ENCODE measurements around the gene PCDHGA2. TPM values are rescaled to one million over a fixed set of nuclear protein-coding genes. Genes with fewer than 3 reads are reported as not detected.
"Not testable (repeated sequence)": the region's sequence is repeated elsewhere in the genome, so short reads cannot be mapped to it uniquely, and the experiment has no call there.

The PCDHGA2 gene
- total and polyA plus RNA-seq, 4 donors = 8.9 to 17.7 (median 12.2) TPM

DNA sequence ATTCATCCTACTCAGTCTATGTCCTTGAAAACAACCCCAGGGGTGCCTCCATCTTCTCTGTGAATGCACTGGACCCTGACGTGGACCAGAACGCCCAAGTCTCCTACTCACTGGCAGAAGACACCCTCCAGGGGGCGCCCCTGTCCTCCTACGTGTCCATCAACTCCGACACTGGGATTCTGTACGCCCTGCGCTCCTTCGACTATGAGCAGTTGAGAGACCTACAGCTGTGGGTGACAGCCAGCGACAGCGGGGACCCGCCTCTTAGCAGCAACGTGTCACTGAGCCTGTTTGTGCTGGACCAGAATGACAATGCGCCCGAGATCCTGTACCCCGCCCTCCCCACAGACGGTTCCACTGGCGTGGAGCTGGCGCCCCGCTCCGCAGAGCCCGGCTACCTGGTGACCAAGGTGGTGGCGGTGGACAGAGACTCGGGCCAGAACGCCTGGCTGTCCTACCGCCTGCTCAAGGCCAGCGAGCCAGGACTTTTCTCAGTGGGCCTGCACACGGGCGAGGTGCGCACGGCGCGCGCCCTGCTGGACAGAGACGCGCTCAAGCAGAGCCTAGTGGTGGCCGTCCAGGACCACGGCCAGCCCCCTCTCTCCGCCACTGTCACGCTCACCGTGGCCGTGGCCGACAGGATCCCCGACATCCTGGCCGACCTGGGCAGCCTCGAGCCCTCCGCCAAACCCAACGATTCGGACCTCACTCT, 37.0 kb downstream of the PCDHGA2 start:
- not testable (repeated sequence) for DNase-seq (ENCODE audit: low read depth in 4 of 6, low spot score in 6 of 6); H3K4me3 ChIP-seq (ENCODE audit: low read depth, low read length); H3K27me3 ChIP-seq (ENCODE audit: control insufficient read depth, insufficient read depth, low read length); H3K27ac ChIP-seq (ENCODE audit: low read depth, low read length)
- peaks cover 57% of the 10 kb centered on the region for H3K9me3 ChIP-seq (ENCODE audit: control insufficient read depth, insufficient read depth, low read length)
- H3K36me3 ChIP-seq (ENCODE audit: control insufficient read depth, insufficient read depth, low read length) = peaks cover 19% of the 10 kb centered on the region
- H3K4me1 ChIP-seq (ENCODE audit: control insufficient read depth, insufficient read depth, low read length) = peaks cover 12% of the 10 kb centered on the region
- WGBS (ENCODE audit: insufficient coverage) = 34% methylated on average over 35 of the region's 48 CpGs

- Histone ChIP-seq H3K4me3 (ENCODE audit: low read depth, low read length) (no peak within 1 kb of the TSS), H3K36me3 (ENCODE audit: control insufficient read depth, insufficient read depth, low read length) (peaks cover 11% of the 10 kb centered on the region), H3K27me3 (ENCODE audit: control insufficient read depth, insufficient read depth, low read length) (no peaks in the 10 kb centered on the region), H3K9me3 (ENCODE audit: control insufficient read depth, insufficient read depth, low read length) (peaks cover 51% of the 10 kb centered on the region), H3K27ac (ENCODE audit: low read depth, low read length) (no peak within 1 kb of the TSS), H3K4me1 (ENCODE audit: control insufficient read depth, insufficient read depth, low read length) (no peaks in the 10 kb centered on the region)
- peak in 2 of 6 donors; percentile 9 to 10 for DNase-seq (ENCODE audit: low read depth in 4 of 6, low spot score in 6 of 6)
- 10% methylated on average over 31 of the region's 37 CpGs for WGBS (ENCODE audit: insufficient coverage)
Observed at GRCh38 chr5:141382469-141383294, 44.1 kb downstream of the PCDHGA2 start, which contains the start of gene PCDHGA7. PCDHGA7 (plus strand) TSS chr5:141382742; CDS start chr5:141382900, 158 bp downstream.

DNA sequence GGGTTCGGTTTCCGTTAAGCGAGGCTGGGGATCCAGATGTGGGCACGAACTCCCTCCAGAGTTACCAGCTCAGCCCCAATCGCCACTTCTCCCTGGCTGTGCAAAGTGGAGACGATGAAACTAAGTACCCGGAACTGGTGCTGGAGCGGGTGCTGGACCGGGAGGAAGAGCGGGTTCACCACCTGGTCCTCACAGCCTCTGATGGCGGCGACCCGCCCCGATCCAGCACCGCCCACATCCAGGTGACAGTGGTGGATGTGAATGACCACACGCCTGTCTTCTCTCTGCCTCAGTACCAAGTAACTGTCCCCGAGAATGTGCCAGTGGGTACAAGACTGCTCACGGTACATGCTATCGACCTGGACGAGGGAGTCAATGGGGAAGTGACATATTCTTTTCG, 44.8 kb downstream of the PCDHGA2 start:
- 20% methylated on average over 16 of the region's 21 CpGs for WGBS (ENCODE audit: insufficient coverage)
- H3K9me3 ChIP-seq (ENCODE audit: control insufficient read depth, insufficient read depth, low read length) = peaks cover 53% of the 10 kb centered on the region
- no peak for DNase-seq (ENCODE audit: low read depth in 4 of 6, low spot score in 6 of 6)
- H3K4me3 ChIP-seq (ENCODE audit: low read depth, low read length) = no peak overlapping the region
- no peaks in the 10 kb centered on the region for H3K4me1 ChIP-seq (ENCODE audit: control insufficient read depth, insufficient read depth, low read length)
- no peak overlapping the region for H3K27ac ChIP-seq (ENCODE audit: low read depth, low read length)
- peaks cover 11% of the 10 kb centered on the region for H3K36me3 ChIP-seq (ENCODE audit: control insufficient read depth, insufficient read depth, low read length)
- H3K27me3 ChIP-seq (ENCODE audit: control insufficient read depth, insufficient read depth, low read length) = no peaks in the 10 kb centered on the region

DNA sequence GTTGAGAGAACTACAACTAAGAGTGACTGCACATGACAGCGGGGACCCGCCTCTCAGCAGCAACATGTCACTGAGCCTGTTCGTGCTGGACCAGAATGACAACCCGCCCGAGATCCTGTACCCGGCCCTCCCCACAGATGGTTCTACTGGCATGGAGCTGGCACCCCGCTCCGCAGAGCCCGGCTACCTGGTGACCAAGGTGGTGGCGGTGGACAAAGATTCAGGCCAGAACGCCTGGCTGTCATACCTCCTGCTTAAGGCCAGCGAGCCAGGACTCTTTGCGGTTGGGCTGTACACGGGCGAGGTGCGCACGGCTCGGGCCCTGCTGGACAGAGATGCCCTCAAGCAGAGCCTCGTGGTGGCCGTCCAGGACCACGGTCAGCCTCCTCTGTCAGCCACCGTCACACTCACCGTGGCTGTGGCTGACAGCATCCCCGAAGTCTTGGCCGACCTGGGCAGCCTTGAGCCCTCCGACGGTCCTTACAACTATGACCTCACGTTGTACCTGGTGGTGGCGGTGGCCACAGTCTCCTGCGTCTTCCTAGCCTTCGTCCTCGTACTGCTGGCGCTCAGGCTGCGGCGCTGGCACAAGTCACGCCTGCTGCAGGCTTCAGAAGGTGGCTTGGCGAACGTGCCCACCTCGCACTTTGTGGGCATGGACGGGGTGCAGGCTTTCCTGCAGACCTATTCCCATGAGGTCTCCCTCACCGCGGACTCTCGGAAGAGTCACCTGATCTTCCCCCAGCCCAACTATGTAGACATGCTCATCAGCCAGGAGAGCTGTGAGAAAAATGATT, 46.1 kb downstream of the PCDHGA2 start:
- Histone ChIP-seq H3K36me3 (ENCODE audit: control insufficient read depth, insufficient read depth, low read length) (peaks cover 16% of the 10 kb centered on the region), H3K9me3 (ENCODE audit: control insufficient read depth, insufficient read depth, low read length) (peaks cover 56% of the 10 kb centered on the region), H3K27ac (ENCODE audit: low read depth, low read length) (no peak overlapping the region), H3K4me1 (ENCODE audit: control insufficient read depth, insufficient read depth, low read length) (no peaks in the 10 kb centered on the region), H3K4me3 (ENCODE audit: low read depth, low read length) (no peak overlapping the region), H3K27me3 (ENCODE audit: control insufficient read depth, insufficient read depth, low read length) (no peaks in the 10 kb centered on the region)
- no peak for DNase-seq (ENCODE audit: low read depth in 4 of 6, low spot score in 6 of 6)
- WGBS (ENCODE audit: insufficient coverage) = 44% methylated on average over 40 of the region's 43 CpGs

DNA sequence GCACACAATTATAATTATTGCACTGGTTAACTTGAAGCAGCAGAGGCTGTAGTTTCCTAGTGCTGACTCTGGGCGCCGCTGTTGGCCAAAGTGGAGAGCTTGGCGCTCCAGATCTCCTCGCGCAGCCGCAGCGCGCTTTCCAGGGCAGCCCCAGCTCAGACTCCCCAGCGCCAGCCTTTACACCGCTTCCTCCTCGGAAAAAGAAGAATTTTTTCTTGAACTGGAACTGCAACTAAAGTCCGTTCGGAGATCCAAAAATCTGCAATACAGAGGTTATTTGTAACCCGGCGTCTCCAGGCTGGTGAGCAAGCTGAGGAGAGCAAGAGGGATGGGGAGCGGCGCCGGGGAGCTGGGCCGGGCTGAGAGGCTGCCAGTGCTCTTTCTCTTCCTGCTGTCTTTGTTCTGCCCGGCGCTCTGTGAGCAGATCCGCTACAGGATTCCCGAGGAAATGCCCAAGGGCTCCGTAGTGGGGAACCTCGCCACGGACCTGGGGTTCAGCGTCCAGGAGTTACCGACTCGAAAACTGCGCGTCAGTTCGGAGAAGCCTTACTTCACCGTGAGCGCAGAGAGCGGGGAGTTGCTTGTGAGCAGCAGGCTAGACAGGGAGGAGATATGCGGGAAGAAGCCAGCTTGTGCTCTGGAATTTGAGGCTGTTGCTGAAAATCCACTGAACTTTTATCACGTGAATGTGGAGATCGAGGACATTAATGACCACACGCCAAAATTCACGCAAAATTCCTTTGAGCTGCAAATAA, 49.2 kb downstream of the PCDHGA2 start, which contains the start of gene PCDHGB4:
TSS of gene PCDHGB4 (plus strand) at position 142 of the 755 bp plus-strand sequence. CDS start at position 329, 187 bp downstream.
- not testable (repeated sequence) for H3K4me1 ChIP-seq (ENCODE audit: control insufficient read depth, insufficient read depth, low read length); H3K4me3 ChIP-seq (ENCODE audit: low read depth, low read length); H3K27ac ChIP-seq (ENCODE audit: low read depth, low read length); H3K27me3 ChIP-seq (ENCODE audit: control insufficient read depth, insufficient read depth, low read length)
- peak in 1 of 6 donors; percentile 10 for DNase-seq (ENCODE audit: low read depth in 4 of 6, low spot score in 6 of 6)
- WGBS (ENCODE audit: insufficient coverage) = 5% methylated on average over 10 of the region's 40 CpGs
- Histone ChIP-seq H3K9me3 (ENCODE audit: control insufficient read depth, insufficient read depth, low read length) (peaks cover 67% of the 10 kb centered on the region), H3K36me3 (ENCODE audit: control insufficient read depth, insufficient read depth, low read length) (peaks cover 19% of the 10 kb centered on the region)

DNA sequence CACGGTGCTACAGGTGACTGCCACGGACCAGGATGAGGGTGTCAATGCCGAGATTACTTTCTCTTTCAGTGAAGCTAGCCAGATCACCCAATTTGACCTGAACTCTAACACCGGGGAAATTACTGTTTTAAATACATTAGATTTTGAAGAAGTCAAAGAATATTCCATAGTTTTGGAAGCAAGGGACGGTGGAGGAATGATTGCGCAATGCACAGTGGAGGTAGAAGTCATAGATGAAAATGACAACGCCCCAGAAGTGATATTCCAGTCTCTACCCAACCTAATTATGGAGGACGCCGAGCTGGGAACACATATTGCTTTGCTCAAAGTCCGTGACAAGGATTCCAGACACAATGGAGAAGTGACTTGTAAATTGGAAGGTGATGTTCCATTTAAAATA, 50.1 kb downstream of the PCDHGA2 start:
- H3K4me3 ChIP-seq (ENCODE audit: low read depth, low read length) = no peak overlapping the region
- 40% methylated on average over 3 of the region's 10 CpGs for WGBS (ENCODE audit: insufficient coverage)
- H3K27ac ChIP-seq (ENCODE audit: low read depth, low read length) = no peak overlapping the region
- no peak for DNase-seq (ENCODE audit: low read depth in 4 of 6, low spot score in 6 of 6)
- no peaks in the 10 kb centered on the region for H3K27me3 ChIP-seq (ENCODE audit: control insufficient read depth, insufficient read depth, low read length)
- H3K36me3 ChIP-seq (ENCODE audit: control insufficient read depth, insufficient read depth, low read length) = peaks cover 23% of the 10 kb centered on the region
- no peaks in the 10 kb centered on the region for H3K4me1 ChIP-seq (ENCODE audit: control insufficient read depth, insufficient read depth, low read length)
- peaks cover 68% of the 10 kb centered on the region for H3K9me3 ChIP-seq (ENCODE audit: control insufficient read depth, insufficient read depth, low read length)

GRCh38 chr5:141389153-141390042, 50.8 kb downstream of the PCDHGA2 start:
- no peak overlapping the region for H3K27ac ChIP-seq (ENCODE audit: low read depth, low read length)
- H3K4me1 ChIP-seq (ENCODE audit: control insufficient read depth, insufficient read depth, low read length) = no peaks in the 10 kb centered on the region
- peaks cover 26% of the 10 kb centered on the region for H3K36me3 ChIP-seq (ENCODE audit: control insufficient read depth, insufficient read depth, low read length)
- no peaks in the 10 kb centered on the region for H3K27me3 ChIP-seq (ENCODE audit: control insufficient read depth, insufficient read depth, low read length)
- WGBS (ENCODE audit: insufficient coverage) = 27% methylated on average over 77 of the region's 77 CpGs
- DNase-seq (ENCODE audit: low read depth in 4 of 6, low spot score in 6 of 6) = no peak
- H3K9me3 ChIP-seq (ENCODE audit: control insufficient read depth, insufficient read depth, low read length) = peaks cover 69% of the 10 kb centered on the region
- H3K4me3 ChIP-seq (ENCODE audit: low read depth, low read length) = no peak overlapping the region

GRCh38 chr5:141392429-141393198, 54.1 kb downstream of the PCDHGA2 start, which contains the start of gene PCDHGA8:
PCDHGA8 (plus strand) TSS chr5:141392633; CDS start chr5:141392814, 181 bp downstream.
- 18% methylated on average over 27 of the region's 38 CpGs for whole genome bisulfite sequencing (ENCODE audit: insufficient coverage)

More at GRCh38 chr5:141392429-141393198, 54.1 kb downstream of the PCDHGA2 start, which contains the start of gene PCDHGA8:
- peaks cover 63% of the 10 kb centered on the region for H3K9me3 ChIP-seq (ENCODE audit: control insufficient read depth, insufficient read depth, low read length)
- no peak within 1 kb of the TSS for H3K27ac ChIP-seq (ENCODE audit: low read depth, low read length)
- H3K4me1 ChIP-seq (ENCODE audit: control insufficient read depth, insufficient read depth, low read length) = peaks cover 3% of the 10 kb centered on the region
- H3K27me3 ChIP-seq (ENCODE audit: control insufficient read depth, insufficient read depth, low read length) = no peaks in the 10 kb centered on the region
- no peak within 1 kb of the TSS for H3K4me3 ChIP-seq (ENCODE audit: low read depth, low read length)
- no peak for DNase-seq (ENCODE audit: low read depth in 4 of 6, low spot score in 6 of 6)
- H3K36me3 ChIP-seq (ENCODE audit: control insufficient read depth, insufficient read depth, low read length) = peaks cover 21% of the 10 kb centered on the region
